Esophagus muscularis mucosa (tissue), 3 donors: ENCODE results near the gene TOX2.

Experiments used
- CTCF ChIP-seq, 3 experiments: fragments of 200-600 bp in 2 of 3; fragments of 450-650 bp in 1 of 3; sonication (generic) in 2 of 3; IDR thresholded peaks; one replicate each; pipeline ENCODE4 v1.5.1; 2017 to 2019; ENCODE audit warnings: antibody characterized with exemption in 3 of 3, mild to moderate bottlenecking in 2 of 3, moderate library complexity in 1 of 3
- POLR2AphosphoS5 ChIP-seq, 2 donors: sonication (generic); formaldehyde crosslinking; IDR thresholded peaks; one replicate each; pipeline ENCODE4 v1.6.1; 2017; ENCODE audit warnings: antibody characterized with exemption in 2 of 2

- TF ChIP-seq CTCF (IDR thresholded peaks at IDR 0.05) (no peak), POLR2AphosphoS5 (IDR thresholded peaks at IDR 0.05) (no peak)
Measured at GRCh38 chr20:43925215-43925614, 10.6 kb downstream of the TOX2 start.
